Measurements from ENCODE around the gene NFASC.

The NFASC gene

DNA sequence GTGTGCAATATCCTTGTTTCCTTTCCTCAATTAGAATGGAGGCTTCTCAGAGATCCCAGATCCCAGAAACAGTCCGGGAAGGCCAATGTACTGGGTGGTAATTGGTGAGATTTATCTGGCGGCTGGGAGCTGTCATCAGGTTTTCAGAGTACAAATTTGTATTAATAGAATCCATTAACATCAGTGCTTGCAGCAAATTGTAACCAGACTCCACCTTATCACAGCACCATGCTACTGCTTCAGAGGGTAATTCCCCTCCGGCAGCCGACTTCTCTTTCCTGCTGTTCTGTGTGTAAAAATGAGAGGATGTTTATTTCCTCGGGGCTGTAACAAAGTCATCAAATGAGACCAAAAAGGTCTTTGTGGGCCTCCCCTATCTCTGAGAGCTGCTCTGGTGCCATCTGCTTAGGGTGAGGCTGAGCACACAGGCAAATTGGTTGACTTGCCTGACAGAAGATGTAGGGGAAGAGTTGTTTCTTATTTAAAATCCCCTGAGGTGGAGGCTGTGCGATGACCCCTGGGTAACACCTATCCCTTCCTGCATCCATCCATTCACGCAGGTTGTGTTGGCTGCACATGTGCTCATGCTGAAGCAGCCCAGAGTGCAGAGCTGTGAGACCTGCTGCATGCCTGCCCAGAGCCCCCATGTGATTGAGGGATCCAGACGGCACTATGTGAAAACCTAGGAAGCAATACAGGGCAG is 19.2 kb downstream of the NFASC start:
- DNase-seq (ENCODE audit: low spot score) = no peak

DNA sequence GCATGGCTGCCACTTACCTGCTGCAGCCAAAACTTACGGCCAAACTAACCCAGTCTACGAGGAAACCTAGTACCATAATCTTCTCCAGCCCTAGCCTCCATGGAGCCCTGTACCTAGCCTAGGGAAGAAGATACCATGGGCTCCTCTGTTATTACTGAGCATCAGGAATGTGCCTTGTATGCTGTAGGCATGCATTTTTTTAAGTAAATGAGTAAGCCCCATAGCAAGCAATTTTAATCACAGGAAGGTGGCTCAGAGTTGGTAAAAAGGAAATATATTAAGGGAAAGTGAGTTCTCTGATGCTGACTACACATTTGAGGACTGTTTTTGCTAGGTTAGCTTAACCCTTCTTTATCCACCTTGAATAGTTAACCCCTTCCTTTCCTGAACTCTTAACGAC is 21.2 kb downstream of the NFASC start:
- no peak for DNase-seq (ENCODE audit: low spot score)

DNA sequence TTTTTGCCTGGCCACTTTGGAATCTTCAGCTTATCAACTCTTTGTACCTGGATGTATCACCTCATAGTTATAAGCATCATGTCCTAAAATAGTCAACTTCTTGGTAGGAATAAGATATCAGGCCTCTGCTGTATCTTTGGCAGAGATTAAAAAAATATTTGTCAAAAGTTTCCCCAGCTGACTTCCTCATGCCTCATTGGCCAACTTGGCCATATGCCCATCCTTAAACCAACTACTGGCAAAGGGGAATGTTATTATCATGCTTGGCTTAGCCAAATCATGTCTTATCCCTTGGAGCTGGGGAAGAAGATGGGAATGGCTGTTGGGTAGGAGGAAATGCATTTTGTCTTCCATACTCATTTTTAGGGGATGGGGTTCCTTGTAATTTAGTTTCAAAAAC is 23.4 kb downstream of the NFASC start:
- no peak for DNase-seq (ENCODE audit: low spot score)

DNA sequence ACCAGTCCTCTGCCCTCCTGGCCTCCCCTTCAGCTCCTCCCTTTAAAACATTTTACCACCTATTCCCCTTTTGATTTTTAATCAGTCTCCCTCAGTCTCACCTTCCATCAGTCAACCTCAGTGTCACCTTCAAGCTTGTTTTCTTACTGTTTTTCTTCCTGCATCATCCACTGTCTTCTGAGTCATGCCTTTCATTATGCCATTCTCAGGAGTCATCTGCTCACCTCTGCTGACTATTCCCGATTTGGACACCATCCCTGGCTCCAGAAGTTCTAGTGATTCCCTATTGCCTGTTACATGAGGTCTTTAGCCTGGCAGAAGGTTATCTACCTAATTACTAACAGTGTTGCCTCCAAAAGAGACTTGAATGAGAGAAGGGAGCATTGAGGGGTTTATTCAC is 23.9 kb downstream of the NFASC start:
- no peak for DNase-seq (ENCODE audit: low spot score)

DNA sequence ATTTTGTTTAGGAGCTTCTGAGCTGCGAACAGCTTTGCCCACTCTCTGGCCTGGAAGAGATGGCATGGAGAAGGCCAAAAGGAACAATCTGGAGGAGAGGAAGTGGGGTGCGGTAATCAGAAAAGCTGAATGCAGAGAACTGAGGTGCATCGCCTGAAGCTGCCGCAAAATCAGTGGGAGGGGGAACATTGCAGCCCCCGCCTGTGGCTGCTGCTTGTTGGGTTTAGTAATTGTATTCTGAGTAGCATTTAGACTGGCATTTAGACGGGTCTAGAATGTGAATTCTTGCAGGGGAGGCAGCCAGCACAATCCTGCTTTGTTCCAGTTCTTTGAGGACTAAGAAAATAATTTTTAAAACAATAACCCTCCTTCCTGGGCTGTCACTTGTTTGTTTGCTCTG is 25.4 kb downstream of the NFASC start:
- no peak for DNase-seq (ENCODE audit: low spot score)

DNA sequence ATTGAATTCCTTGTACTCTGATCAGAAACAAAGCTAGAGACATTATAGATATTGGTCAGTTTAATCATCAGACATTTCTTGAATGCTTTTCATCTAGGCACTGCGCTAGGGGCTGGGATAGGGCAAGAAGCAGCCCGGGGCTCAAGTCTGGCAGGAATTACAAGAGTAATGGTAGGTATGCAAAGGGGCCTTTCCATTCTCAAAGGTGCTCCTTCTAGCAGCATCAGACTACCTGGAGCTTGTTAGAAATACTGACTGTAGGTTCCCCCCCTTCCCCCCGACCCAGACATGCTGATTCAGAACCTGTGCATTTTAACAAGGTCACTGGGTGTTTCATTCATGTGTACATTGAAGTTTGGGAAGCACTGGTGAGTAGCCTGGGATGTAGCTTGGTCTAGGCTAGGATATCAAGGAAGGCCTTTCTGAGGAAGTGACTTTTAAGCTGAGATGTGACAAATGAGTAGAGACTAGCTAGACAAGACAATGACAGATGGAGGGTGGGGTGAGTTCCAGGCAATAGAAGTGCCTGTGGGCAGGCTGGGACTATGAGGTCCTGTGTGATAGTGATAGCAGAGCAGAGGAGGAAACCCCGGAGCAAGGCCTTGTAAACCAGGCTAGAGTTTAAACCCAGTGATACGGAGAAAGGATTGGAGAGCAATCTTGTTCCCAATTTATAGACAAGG is 26.3 kb downstream of the NFASC start:
- DNase-seq (ENCODE audit: low spot score) = no peak

DNA sequence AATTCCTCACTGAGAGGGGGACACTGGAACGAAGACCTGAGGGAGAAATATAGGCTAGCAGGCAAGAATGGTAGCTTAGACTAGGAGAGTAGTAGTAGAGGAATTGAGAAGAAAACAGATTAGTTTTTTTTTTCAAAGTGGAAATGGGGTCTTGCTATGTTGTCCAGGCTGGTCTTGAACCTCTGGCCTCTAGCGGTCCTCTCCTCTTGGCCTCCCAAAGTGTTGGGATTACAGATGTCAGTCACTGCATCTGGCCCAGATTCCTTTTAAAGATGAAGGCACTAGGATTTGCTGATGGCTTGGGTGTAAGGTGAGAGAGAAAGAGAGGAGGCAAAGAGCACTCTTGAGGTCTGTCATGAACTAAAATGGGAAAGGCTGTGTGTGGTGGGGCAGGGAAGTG is 30.1 kb downstream of the NFASC start:
- DNase-seq (ENCODE audit: low spot score) = no peak

DNA sequence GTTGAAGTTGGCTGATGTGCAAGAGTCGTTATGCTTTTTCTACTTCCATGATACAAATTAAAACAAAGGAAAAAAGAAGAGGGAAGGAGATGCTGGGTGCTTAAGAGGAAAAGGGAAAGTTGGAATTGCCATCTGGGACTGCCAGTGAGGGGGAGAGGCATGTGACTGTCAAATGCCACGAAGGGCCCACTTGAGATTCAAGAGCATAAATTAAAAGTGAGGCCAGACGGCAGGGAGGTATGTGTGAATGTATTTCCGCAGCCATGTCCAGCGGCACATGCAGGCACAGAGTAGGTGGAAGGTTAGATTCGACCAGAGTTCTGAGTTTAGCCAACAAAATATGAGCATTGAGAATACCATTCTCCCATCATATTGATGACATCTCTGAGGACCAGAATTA is 32.0 kb downstream of the NFASC start:
- no peak for DNase-seq (ENCODE audit: low spot score)

DNA sequence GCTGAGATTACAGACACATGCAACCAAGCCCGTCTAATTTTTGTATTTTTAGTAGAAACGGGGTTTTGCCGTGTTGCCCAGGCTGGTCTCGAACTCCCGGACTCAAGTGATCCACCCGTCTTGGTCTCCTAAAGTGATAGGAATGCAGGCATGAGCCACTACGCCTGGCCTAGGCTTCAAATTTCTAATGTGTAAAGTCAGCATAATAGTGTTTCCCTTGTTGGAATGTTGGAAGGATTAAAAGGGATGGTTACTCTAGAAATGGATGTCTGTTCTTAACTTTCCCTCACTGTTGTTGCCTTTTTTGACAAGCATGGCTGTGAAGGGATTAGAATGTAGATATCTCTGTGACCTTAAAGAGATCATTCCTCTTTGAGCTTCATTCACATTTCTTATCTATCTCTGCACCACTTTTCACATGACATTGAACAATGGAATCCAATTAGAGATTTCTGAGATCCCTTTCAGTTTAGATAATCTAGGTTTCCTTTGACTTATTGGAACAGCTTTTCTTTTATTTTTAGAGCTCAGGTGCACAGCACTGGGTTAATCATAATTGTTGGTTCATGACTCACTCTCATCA is 33.7 kb downstream of the NFASC start:
- DNase-seq (ENCODE audit: low spot score) = no peak

DNA sequence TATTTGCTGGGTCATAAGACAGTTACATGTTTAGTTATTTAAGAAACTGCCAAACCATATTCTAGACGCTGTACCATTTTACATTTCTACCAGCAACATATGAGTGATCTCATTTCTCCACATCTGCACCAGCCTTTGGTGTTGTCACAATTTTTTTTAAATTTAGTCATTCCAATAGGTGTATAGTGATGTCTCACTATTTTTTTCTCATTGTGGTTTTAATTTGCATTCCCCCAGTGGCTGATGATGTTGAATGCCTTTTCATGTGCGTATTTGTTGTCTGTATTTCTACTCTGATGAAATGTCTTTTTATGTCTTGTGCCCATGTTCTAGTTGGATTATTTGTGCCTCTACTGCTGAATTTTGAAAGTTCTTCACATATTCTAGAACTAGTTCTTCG is 38.4 kb downstream of the NFASC start:
- DNase-seq (ENCODE audit: low spot score) = no peak

DNA sequence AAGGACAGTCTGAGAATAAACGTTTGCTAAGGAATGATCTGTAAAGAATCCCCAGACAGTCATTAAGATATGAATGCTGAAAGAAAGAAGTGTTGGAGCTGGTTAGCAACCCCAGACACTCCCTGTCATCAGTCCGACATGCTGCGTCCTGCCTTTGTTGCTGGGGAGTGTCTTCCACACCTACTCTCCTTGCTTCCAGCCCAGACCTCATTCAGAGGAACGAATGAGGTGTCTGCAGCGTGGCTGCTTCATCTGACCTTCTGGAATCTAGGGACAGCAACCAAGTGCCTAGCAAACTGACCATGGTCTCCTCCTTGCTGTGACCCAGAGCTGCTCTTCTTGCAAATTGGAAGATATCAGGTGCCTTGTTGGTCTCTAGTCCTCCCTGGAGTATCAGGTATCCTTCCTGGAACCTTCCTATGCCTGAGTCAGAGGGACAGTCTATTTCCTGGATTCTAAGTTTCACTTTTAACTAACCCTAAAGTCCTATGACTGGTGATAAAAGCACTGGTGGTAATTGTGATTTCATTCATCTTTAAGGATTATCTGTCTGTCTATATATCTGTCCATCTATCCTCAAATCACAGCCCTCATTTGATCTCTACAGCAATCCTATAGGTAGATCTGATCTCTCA is 45.3 kb downstream of the NFASC start:
- DNase-seq (ENCODE audit: low spot score) = no peak

DNA sequence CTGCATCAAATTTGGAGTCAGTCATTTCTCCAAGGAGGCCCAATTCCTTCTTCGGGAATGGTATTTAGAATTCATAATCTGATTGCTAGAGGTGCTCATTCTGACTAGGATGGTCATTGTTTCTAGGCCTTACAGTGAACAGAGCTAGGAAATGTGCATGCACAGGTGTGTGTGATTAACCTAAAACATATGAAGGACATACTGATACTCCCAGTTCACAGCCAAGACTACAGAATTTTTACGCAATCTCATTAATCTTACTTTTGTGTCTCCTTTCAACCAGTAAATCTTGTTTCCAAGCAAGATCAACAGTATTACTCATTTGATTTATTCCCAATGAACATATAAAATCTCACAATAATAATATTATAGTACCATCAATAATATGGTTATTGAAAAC is 47.1 kb downstream of the NFASC start:
- DNase-seq (ENCODE audit: low spot score) = no peak

DNA sequence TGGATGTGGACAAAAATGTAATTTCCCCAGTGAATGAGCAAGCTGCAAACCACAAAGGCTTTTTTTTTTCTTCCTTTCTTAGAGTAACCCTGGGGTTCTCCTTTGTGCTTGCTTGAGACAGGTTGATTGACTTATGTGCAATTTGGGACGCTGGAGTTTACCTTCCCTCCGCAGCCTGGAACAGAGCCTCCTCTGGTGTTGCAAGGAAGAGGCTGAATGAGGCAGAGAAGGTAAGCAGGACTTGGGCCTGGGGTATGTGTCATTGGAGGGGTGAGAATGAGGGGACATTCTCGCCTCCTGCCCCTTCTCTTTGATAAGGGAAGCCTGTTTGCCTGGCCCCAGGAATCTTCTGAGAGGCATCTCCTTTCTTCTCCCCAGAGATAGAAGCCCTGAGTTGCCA is 49.8 kb downstream of the NFASC start:
- no peak for DNase-seq (ENCODE audit: low spot score)

DNA sequence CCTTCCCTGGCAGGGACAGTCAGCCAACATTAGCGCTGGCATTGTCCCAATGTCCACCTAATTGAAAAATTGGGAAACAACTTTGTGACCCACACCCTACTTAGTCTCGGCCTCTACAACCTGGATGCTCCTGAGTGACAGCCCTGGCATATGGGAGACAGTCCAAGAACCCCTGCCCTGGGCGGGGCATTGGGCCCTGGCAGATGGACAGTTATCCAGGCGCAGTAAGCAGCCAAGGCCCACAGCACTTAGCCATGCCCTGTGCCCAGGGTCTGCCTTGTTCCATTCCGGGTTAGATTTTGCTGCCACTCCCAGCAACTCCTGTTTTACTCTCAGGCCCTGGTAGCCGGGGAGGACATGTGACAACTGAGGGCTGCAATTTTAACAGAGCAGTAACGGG is 50.3 kb downstream of the NFASC start:
- no peak for DNase-seq (ENCODE audit: low spot score)

DNA sequence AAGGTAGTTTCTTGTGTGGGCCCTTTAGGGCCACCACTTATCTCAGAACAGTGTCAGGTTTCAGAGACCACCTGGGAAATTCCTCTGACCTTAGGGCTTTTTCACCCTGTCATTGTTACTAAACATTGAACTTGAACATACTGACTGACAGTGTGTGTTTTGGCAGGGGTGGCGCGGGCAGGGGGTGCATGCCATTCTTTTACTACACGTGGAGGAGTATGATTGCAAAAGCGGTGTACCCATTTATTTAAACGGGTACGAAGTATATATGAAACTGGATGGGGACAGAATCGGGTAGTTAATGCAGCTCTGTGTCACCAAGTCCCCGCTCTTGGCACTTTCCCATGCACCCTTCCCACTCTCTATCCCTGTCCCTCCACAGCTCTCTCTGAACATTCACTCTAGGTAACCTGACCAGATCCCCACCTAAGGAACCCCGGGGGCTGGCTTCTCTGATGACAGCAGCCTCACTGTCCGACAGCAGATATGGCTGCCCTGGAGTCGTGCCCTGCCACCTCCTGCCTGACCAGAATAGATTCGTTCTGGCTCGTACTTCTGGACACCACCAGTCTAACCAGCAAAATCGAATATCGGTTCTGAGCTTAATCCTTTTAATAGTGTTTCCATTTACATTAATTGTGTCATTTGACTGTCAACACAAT is 51.3 kb downstream of the NFASC start:
- no peak for DNase-seq (ENCODE audit: low spot score)

DNA sequence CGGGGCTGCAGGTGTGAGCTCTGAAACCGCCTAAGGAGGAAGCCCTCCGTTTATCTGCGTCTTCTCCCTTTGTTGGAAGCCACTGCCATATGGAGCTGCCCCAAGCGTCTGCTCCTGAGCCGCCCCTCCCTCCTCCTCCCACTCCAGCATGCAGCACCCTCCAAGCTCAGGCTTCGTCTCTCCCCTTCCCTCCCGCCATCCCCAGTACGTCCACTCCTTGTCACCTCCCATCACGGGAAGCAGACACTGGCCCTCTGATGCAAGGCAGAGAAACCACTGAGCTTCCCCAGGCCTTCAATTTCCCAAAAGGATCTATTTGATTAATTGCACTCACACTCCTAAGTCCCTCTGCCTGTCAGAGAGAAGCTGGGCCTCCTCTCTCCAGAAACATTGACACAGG is 52.5 kb downstream of the NFASC start:
- DNase-seq (ENCODE audit: low spot score) = no peak

DNA sequence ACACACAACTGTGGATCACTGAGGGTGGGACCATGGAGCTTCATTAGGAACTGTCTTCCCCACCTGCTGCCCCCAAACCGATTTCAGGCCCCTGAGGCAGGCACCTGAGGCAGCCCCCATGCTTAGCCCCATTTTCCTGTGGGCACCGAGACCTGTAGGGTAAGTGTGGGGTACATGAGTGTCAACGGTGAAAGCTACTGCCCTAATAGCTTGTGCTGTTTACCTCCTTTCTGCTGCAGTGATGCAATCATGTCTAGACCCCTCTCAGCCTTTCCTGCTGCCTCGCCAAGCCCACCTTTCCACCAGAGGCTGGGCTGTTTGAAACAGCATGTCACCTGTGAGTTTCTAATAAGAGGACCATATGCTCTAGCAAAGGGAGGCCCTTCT is 53.0 kb downstream of the NFASC start:
- DNase-seq (ENCODE audit: low spot score) = no peak

DNA sequence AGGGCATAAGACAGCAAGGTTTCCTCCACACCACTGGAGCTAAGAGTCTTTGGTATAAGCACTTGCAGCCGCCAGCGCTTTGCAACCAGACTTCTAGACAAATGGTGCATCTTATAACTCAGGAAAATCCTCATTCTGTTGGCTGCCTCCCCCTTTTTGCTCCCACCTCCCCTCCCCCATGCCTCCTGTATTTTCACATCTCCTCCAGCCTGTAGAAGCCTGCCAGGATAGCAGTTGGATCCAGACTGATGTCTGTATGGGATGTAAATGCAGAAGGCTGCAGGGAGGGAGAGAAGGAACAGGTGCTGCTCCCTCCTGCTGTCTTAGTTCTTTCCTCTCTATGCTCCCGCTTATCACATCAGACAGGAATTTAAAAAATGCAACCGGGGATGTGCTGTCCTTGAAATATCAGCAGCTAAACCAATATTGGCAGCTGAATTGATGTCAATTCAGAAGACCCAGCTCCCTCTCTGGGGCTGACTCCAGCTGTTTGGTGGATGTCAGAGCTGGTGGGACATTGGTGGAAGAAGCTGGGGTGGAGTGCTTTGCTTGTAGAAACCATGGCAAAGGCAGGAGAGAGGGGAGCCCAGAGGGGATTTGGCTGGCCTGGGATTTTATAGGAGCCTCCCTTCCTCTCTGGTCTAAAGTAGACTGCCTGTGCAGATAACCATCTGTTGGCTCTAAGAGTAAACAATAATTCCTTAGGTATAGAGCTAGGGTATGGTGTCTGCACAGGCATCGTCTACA is 53.5 kb downstream of the NFASC start:
- DNase-seq (ENCODE audit: low spot score) = peak; percentile 59

DNA sequence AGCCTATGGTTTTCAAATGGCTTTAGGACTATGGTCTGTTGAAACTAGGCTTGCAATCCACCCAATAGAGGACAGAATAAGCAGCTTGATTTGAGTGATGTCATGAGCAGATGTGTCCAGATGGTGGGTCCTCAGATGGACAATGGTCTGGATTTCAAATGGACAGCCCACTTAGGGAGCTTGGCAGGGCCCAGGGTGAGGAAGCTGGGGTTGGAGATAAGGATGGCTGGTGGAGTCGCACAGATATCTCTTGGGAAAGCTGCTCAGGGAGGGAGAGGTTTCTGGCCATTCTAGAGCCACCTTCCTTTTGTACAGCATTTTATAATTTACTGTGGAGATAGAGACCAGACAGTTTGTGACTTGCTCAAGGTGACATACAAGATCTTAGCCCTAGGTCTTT is 55.0 kb downstream of the NFASC start:
- no peak for DNase-seq (ENCODE audit: low spot score)

DNA sequence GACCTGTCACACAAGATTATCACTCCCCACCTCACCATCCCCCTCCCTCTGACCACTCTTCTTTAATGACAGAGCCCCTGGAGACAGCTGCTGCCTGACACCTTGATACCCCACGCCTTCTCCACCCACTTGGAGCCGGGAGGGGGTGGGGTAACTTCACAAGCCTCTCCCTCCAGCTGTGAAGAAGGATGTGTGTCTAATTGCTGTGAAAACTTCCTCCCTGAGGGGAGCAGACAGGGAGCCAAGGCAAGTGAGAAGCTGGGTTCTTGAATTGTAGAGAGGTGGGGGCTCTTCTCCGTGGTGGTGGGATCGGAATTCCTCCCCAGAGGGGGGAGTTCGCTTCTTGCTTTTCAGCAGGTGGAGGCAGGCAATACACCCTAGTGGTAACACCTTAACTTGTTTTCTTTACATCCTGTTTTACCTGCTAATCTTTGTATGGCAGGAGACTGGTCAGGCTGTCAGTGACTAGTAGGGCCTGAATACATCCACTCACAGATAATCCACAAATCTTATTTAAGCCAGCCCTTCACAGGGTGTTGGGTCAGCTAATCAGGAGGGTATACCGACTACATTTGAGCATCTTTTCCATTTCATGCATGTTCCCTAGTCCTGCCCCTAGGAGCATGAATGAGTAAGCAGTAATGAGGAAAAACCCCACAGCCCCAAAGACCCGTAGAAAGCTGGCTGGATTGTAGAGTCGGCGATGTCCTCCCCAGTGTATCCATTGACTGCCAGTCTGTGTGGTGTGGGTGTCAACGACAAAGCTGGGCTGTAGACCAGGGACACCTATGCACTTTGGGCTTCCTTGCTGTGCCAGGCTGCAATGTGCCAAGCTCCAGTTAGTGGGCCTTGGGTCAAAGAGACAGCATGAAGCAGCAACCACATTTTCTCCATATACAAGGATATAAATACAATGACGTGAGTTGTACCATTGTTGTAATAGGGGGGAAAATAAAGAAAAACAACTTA is 57.3 kb downstream of the NFASC start:
- DNase-seq (ENCODE audit: low spot score) = no peak

Measured in iPS-NIHi11 (cell line).